Endometrial microvascular endothelial cells (primary cell): ENCODE data around the gene PLXNA2. TPM values are rescaled to one million over a fixed set of nuclear protein-coding genes. Genes with fewer than 3 reads are reported as not detected.

Source experiments
- in situ Hi-C: cut with HindIII; loops from 2 replicates; pipeline ENCODE4 v1.10.0; 2017; ENCODE audit warnings: low sequenced_read_pairs, low pct_unique_long_range_greater_than_20kb; ENCODE audit errors: inconsistent ontology term
- total RNA-seq: library from RNA; depleted of rRNA; stranded (reverse); fragments of >200 nt; gene quantifications from one replicate; pipeline ENCODE4 v1.2.3, GENCODE V29; 2015; ENCODE audit errors: inconsistent ontology term

PLXNA2 gene
- total RNA-seq, 1 donor from 2014 or later, result 83.1 TPM

DNA sequence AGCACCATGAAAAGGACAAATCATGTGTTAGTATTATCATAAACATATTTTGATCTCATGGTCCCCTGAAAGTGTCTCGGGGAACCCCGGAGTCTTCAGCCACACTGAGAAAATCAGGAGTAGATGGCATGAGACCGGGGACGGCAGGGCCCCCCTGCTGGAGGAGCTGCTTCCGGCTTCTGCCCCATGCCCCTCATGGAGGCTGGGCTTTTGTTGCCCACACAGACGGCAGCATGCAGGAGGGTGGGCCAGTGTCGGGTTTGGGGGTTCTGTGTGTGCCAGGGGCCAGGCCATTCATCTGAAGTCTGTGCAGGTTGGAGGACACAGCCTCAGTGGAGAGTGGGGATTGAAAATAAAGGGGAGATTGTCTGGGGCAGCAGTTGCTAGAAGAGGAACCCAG, 258.2 kb downstream of the PLXNA2 start:
- in situ Hi-C loops, result no loop called here

DNA sequence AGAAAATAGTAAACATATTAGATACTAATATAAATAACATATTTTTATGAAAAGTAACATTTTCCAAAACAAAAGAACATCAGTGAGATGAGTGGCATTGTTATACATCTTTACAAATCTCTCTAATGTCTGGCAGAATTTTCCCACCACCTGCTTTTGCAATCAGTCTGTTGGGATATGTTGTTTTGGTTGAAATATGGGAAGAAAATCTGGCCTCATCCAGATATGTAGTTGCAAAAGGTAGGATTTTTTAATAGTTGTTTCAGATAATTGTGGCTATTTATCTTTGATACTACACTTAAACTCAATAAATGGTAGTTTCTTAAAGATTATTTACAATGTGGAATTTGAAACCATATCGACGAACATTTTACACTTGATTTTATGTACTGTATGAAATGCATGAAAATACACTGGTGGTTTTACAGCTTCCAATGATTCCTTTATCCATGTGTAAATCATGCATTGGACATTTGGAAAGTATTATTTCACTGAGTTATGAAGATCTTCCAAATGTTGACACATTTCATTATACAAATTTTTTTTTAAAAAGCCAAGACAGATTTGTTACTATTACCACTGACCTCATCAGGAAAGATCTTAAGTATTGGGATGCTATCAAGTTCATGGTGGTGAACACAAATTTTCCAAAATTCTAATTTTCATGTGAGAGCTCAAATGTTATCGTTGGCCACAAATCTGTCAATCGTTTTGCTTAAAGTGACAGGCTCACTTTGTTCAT, 259.2 kb downstream of the PLXNA2 start:
- in situ Hi-C loops, result no loop called here

DNA sequence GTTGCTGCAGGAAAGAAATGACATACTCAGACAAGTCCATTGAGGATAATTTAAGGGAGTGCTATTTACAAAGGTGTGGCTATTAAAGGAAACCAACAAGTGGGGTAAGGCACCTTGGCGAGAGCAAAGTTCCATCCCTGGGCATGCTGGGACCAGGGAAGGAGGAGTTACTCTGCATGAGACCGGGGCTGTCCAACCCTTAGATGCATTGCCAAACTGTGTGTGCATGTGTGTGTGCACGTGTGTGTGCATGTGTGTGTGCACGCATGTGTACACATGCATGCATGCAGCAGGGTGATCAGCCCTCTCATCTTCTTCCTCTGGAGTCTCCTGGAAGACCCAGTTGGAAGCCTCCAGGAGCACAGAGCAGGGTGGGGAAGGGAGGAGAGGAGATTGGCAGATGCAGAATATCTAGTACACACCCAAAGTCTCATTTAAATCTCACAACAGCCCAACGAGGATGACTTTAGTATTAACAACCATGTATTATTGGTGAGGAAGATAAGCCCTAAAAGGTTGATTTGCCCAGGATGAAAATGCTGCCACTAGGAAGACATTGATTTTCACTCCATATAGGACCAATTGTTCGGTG, 261.0 kb downstream of the PLXNA2 start:
- in situ Hi-C loops, result no loop called here

DNA sequence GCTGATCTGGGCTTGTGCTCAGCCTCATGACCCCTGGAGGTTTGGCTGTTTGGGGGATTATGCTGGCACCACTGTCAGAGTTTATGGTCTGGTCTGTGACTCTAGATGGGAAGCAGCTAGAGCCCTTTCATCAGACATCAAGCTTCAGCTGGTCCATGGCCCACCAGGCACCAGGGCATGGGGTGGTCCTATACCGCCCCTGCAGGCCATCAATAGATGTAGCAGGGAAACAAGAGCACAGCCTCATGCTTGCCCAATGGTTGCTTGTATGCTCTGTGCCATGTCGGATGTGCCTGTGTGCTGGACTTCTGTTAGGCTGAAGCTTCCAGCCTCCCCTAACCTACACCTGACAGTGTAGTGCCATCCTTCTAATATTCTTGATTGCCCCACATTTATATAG, 262.2 kb downstream of the PLXNA2 start:
- in situ Hi-C loops, result no loop called here

DNA sequence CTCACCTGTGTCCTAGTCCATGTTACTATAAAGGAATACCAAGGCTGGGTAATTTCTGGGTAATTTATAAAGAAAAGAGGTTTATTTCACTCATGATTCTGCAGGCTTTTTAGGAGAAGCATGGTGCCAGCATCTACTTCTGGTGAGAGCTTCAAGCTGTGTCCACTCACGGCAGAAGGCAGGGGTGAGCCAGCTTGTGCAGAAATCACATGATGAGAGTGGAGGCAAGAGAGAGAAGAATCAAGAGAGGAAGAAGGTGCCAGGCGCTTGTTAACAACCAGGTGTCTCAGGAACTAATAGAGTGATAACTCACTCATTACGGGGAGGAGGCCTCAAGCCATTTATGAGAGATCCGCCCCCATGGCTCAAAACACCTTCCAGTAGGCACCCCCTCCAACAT, 265.7 kb downstream of the PLXNA2 start:
- in situ Hi-C loops, result no loop called here

DNA sequence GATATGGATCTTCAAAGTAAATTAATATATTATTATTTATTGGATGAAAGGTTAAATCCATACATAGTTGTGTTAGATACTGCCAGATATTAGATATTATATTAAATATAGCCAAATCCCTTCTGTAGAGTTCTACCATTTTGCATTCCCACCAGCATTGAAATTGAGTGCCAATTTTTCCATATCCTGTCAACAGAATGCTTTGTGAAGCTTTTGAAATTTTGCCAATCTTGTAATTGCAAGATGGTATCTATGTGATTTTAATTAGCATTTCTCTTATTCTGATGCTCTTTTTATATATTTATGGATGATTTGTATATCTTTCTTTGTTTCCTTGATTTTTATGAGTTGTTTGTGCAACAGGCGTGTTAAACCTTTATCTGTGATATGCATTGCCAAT, 266.3 kb downstream of the PLXNA2 start:
- in situ Hi-C loops, result no loop called here

DNA sequence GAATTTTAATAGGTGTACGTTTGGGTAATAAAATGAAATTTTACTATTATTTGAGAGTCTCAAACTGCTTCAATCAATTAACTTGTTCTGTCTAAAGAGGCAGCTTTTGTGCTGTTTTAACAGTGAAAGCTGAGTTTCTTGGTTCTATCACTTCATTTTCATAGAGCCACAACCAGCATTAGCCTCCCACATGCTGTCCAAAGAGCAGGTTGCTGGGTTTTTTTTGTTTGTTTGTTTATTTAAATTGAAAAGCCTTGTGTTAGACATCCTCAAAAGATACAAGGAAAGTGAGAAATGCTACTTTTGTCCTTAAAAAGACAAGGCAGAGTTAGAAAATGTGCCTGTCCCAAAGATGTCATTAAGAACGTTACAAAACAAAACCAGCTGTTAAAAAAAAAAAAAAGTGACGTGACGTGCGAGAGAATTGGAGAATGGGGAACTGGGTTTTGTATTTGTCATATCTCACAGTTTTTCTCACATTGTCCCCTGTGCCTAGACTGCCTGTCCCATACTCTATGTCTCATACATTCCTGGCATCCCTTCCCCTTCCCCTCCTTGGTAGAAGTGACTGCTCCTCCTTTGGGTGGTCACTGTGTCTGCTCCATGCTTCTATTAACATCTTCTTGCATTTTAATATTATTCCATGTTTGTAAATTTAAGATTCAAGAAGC, 270.2 kb downstream of the PLXNA2 start:
- in situ Hi-C loops, result no loop called here

DNA sequence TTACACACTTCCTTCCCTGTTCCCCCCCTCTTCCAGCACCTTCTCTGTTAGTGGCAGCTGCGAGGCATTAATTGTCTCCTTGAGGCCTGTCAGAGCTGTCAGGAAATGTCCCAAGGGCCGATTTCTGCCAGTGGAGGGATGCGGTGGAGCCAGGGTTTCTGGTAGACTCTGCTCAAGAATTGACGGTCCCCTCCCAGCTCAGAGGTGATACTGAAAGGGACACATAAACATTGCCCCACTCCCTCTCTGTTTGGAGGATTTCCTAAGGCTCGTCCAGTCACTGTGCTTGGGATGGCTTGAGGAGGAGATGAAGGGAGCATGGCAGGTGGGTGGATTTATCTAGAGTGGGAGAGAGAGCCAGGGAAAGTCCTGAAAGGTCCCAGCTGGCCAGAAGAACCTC, 271.8 kb downstream of the PLXNA2 start:
- in situ Hi-C loops, result no loop called here
